ENCODE data around the gene PGAP3.
"Not testable (repeated sequence)": the region's sequence is repeated elsewhere in the genome, so short reads cannot be mapped to it uniquely, and the experiment has no call there.

The PGAP3 gene

DNA sequence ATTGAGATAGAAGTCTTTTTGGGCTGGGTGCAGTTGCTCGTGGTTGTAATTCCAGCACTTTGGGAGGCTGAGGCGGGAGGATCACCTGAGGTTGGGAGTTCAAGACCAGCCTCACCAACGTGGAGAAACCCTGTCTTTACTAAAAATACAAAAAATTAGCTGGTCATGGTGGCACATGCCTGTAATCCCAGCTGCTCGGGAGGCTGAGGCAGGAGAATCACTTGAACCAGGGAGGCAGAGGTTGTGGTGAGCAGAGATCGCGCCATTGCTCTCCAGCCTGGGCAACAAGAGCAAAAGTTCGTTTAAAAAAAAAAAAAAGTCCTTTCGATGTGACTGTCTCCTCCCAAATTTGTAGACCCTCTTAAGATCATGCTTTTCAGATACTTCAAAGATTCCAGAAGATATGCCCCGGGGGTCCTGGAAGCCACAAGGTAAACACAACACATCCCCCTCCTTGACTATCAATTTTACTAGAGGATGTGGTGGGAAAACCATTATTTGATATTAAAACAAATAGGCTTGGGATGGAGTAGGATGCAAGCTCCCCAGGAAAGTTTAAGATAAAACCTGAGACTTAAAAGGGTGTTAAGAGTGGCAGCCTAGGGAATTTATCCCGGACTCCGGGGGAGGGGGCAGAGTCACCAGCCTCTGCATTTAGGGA, 11.4 kb upstream of the PGAP3 start:
- H3K27me3 Mint-ChIP-seq, result peaks cover 35 to 47% of the 10 kb centered on the region in 2 donors
- H3K36me3 Mint-ChIP-seq (ENCODE audit: insufficient read depth); ATAC-seq (replicated peaks); H3K27ac Mint-ChIP-seq; H3K9me3 Mint-ChIP-seq; H3K4me1 Mint-ChIP-seq (ENCODE audit: low read depth in 2 of 2); DNase-seq: not testable (repeated sequence)
- peak overlapping the region in 1 of 2 donors; percentile 63 for H3K4me3 Mint-ChIP-seq

DNA sequence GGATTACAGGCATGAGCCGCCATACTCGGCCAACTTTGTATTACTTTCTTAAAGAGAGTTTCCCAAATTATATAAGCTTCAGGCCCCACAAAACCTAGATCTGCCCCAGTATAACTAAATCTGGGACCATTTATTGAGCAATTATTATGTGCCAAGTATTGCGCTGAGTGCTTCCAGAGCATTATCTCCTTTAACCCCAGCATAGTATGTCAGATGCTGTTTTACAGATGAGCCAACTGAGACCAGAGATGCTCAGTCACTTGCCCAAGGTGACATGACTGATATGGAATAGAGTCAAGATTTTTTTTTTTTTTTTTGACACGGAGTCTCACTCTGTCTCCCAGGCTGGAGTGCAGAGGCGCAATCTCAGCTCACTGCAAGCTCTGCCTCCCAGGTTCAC, 10.1 kb upstream of the PGAP3 start:
- Mint-ChIP-seq H3K27me3 (peaks cover 35 to 47% of the 10 kb centered on the region in 2 donors), H3K36me3 (ENCODE audit: insufficient read depth) (peaks cover 3% of the 10 kb centered on the region), H3K4me1 (ENCODE audit: low read depth in 2 of 2) (peaks cover 4% of the 10 kb centered on the region in 2 donors), H3K9me3 (no peaks in the 10 kb centered on the region), H3K27ac (no peak overlapping the region), H3K4me3 (no peak overlapping the region)
- DNase-seq (no peak), ATAC-seq (replicated peaks) (no peak)

DNA sequence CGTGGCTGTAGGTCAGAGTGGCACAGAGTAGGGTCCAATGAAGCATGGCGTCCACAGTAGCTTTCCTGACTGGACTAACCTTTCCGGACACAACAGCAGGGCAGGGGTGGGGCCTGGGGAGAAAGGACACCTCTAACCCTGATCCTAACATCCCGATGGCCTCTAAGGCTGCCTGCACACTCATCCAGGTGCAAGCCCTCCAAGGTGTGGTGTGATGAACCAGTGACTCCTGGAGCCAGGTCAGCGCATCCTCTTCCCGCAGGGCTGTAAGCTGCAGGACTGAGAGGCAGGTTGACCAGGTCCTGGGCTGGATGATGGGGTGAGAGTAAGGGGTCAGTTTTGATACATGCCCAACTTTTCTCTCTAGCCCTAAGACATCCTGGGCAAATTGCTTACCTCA, 8.9 kb upstream of the PGAP3 start:
- ATAC-seq (replicated peaks) (no peak), DNase-seq (no peak)
- Mint-ChIP-seq H3K27me3 (peaks cover 34 to 42% of the 10 kb centered on the region in 2 donors), H3K9me3 (no peaks in the 10 kb centered on the region), H3K4me3 (no peak overlapping the region), H3K4me1 (ENCODE audit: low read depth in 2 of 2) (peaks cover 4% of the 10 kb centered on the region in 2 donors), H3K36me3 (ENCODE audit: insufficient read depth) (peaks cover 3% of the 10 kb centered on the region), H3K27ac (no peak overlapping the region)

DNA sequence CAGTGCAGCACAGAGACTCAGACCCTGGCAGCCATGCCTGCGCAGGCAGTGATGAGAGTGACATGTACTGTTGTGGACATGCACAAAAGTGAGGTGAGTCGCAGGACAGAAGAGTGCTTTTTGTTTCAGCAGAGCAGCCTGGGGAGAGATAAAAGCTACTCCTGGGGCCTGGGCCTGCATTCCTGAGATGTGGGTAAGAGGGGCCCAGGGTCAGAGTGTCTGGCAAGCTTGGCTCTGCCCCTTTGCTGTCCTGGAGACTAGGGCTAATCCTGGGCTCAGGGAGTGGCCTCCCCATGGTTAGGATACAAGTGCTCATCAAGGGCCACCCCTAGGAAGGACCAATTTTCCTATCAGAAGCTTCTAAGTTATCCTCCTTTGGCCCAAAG, 7.2 kb upstream of the PGAP3 start:
- H3K9me3 Mint-ChIP-seq, result no peaks in the 10 kb centered on the region

DNA sequence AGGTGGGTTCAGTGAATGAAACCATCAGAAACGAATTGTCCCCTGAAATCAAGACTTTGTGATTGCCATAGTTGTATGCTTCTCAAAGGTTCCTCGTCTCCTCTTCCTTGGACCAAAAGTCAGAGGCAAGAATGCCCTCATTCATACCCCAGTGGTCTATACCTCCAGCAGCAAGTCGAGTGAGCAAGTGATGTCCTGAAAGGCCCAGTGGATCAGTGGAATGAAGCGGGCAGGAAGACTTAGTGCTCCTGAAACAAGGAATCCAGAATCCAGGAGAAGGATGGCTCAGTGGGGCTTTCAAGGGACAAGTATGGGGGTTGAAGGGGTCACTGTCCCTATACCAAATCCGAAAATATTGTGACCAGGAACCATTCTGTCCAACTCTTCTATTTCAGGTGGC, 6.7 kb upstream of the PGAP3 start:
- H3K36me3 Mint-ChIP-seq (ENCODE audit: insufficient read depth), result peaks cover 1% of the 10 kb centered on the region
- DNase-seq (no peak), ATAC-seq (replicated peaks) (no peak)
- H3K4me1 Mint-ChIP-seq (ENCODE audit: low read depth in 2 of 2), result peaks cover 1 to 2% of the 10 kb centered on the region in 2 donors
- peaks cover 17 to 21% of the 10 kb centered on the region in 2 donors for H3K27me3 Mint-ChIP-seq
- H3K4me3 Mint-ChIP-seq, result no peak overlapping the region
- no peaks in the 10 kb centered on the region for H3K9me3 Mint-ChIP-seq
- H3K27ac Mint-ChIP-seq, result no peak overlapping the region

More for the DNA sequence above, 7.2 kb upstream of the PGAP3 start:
- peaks cover 3% of the 10 kb centered on the region for H3K36me3 Mint-ChIP-seq (ENCODE audit: insufficient read depth)
- ATAC-seq (replicated peaks) (no peak), DNase-seq (no peak)
- no peak overlapping the region for H3K4me3 Mint-ChIP-seq
- peaks cover 21 to 26% of the 10 kb centered on the region in 2 donors for H3K27me3 Mint-ChIP-seq
- peaks cover 4% of the 10 kb centered on the region in 2 donors for H3K4me1 Mint-ChIP-seq (ENCODE audit: low read depth in 2 of 2)
- no peak overlapping the region for H3K27ac Mint-ChIP-seq

DNA sequence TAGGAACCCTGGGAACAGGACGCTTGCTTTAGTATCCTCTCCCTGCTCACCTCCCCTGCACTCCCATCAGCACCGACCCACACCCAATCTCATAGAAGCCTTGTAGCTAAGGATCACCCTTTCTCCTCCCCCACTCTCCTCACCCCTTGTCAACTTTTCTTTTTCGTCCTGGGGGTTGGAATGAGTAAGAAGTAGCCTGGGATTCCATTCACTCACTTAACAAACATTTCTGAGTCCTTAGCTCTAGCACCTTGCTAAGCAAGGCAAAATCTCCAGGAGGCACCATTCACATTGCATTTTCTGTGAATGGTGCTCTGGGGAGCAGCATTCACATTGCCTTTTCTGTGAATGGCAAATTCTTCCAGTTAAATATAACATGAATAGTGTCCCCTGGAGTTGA, 1.1 kb upstream of the PGAP3 start:
- peaks cover 0 to 12% of the 10 kb centered on the region in 2 donors for H3K9me3 Mint-ChIP-seq
- ATAC-seq (replicated peaks) (no peak), DNase-seq (no peak)
- H3K4me1 Mint-ChIP-seq (ENCODE audit: low read depth in 2 of 2), result peaks cover 22 to 25% of the 10 kb centered on the region in 2 donors
- H3K4me3 Mint-ChIP-seq, result peak overlapping the region; percentile 94
- no peaks in the 10 kb centered on the region for H3K27me3 Mint-ChIP-seq
- H3K36me3 Mint-ChIP-seq (ENCODE audit: insufficient read depth), result peaks cover 8% of the 10 kb centered on the region
- peak overlapping the region; percentile 96 to 98 for H3K27ac Mint-ChIP-seq

DNA sequence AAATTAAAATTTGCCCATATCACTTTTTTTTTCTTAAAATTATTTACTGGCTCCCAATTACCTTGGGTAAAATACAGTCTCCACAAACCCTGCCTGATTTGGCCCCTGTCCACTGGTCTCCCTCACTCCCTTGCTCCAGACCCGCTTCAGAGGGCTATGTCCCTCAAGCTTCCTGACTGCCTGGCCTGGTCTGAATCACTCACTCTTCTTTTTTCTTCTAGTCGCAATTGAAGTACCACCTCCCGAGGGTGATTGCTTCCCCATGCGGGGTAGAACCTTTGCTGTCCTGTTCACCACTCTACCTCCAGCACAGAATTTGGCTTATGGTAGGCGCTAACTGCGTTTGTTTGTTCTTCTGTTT, 598 bp upstream of the PGAP3 start:
- ATAC-seq (replicated peaks), result no peak
- Mint-ChIP-seq H3K4me1 (ENCODE audit: low read depth in 2 of 2) (peaks cover 22 to 25% of the 10 kb centered on the region in 2 donors), H3K36me3 (ENCODE audit: insufficient read depth) (peaks cover 8% of the 10 kb centered on the region), H3K4me3 (peak overlapping the region; percentile 94), H3K27ac (peak overlapping the region; percentile 96 to 98), H3K9me3 (peaks cover 0 to 12% of the 10 kb centered on the region in 2 donors), H3K27me3 (no peaks in the 10 kb centered on the region)
- no peak for DNase-seq

DNA sequence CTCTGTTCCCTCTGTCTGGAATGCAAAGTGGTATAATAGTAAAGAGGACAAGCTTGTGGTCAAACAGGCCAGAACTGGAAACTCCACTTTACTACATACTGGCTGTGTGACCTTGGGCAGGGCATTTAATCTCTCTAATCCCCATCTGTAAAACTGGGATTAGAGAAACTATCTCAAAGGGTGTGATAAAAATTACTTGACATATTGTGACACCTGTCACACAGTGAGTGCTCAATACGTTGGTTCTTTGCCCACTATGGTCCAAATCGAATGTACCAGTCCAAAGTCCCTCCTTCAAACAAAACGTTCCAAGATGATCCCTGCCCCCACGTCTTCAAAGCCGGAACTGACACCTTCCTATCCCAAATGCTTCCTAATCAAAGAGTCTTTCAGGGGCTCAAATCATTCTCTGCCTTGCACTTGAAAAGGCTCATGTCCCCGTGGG, 734 bp downstream of the PGAP3 start:
- peak overlapping the region; percentile 94 for H3K4me3 Mint-ChIP-seq
- ATAC-seq (replicated peaks) (no peak), DNase-seq (no peak)
- peaks cover 22 to 28% of the 10 kb centered on the region in 2 donors for H3K4me1 Mint-ChIP-seq (ENCODE audit: low read depth in 2 of 2)
- H3K36me3 Mint-ChIP-seq (ENCODE audit: insufficient read depth), result peaks cover 8% of the 10 kb centered on the region
- peaks cover 0 to 12% of the 10 kb centered on the region in 2 donors for H3K9me3 Mint-ChIP-seq
- no peaks in the 10 kb centered on the region for H3K27me3 Mint-ChIP-seq
- H3K27ac Mint-ChIP-seq, result peak overlapping the region in 1 of 2 donors; percentile 96

DNA sequence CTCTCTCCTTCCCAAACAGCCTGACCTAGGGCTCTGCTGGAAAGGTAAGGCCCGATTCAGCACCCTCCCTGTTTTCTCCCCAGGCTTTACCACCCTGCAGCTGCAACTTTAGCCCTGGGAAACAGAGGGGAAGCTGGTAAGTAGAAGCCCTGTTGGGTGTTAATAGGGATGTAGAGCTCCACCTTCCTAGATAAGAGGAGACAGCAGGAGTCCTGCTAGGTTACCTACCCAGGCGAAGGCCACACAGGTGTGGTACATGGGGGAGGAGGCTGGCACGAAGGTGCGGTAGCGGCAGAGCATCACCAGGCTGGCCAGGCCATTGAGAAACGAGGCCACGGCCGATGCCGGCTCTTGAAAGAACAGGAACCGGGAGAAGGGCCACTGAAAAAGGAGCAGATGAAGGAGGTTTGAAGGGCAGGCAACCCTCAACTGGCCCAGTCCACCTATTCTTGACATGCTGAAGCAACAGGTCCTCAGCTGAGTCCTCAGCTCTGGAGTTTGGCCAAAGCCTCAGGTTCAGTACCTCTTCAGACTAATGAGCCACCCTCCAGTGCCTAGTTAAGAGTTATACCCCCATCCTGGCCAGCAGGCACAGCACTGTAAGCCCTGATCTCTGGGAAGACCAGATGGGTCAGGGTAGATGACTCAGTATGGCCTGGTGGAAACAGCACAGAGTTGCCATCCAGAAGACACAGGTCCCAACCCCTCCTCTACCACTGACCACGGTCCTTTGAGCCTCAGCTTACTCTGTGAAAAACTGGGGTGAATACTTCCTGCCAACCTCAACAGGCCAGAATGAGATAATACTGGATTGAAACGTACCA, 3.3 kb downstream of the PGAP3 start:
- peaks cover 39 to 41% of the 10 kb centered on the region in 2 donors for H3K4me1 Mint-ChIP-seq (ENCODE audit: low read depth in 2 of 2)
- H3K27me3 Mint-ChIP-seq, result no peaks in the 10 kb centered on the region
- DNase-seq (no peak), ATAC-seq (replicated peaks) (no peak)
- no peak overlapping the region for H3K4me3 Mint-ChIP-seq
- peaks cover 0 to 12% of the 10 kb centered on the region in 2 donors for H3K9me3 Mint-ChIP-seq
- peaks cover 13% of the 10 kb centered on the region for H3K36me3 Mint-ChIP-seq (ENCODE audit: insufficient read depth)
- no peak overlapping the region for H3K27ac Mint-ChIP-seq

DNA sequence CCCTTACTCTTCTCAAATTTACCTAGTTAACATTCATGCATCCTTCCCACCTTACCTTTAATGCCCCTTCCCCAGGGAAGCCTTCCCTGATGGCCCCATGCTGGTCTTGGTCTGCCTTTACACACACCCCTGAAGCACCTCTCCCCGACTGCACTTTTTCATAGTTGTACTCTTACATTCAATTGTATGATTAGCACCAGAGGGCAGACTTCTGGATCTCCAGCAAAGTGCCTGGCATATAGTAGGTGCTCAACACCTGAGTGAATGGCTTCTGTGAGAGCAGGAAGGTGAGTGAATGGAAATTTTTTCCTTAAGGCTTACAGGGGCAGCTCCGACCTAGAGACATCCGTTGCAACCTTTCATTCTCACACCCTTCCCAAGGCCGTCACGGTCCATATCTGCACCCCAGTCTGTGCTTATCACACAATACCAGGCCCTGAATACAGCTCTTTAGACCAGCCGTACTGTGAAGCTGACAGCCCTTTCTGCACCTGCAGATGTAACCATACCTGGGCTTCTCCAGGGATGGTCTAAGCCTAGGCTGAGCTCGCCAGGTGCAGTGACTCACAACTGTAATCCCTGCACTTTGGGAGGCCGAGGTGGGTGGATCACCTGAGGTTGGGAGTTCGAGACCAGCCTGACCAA, 4.4 kb downstream of the PGAP3 start:
- peaks cover 43 to 46% of the 10 kb centered on the region in 2 donors for H3K4me1 Mint-ChIP-seq (ENCODE audit: low read depth in 2 of 2)

DNA sequence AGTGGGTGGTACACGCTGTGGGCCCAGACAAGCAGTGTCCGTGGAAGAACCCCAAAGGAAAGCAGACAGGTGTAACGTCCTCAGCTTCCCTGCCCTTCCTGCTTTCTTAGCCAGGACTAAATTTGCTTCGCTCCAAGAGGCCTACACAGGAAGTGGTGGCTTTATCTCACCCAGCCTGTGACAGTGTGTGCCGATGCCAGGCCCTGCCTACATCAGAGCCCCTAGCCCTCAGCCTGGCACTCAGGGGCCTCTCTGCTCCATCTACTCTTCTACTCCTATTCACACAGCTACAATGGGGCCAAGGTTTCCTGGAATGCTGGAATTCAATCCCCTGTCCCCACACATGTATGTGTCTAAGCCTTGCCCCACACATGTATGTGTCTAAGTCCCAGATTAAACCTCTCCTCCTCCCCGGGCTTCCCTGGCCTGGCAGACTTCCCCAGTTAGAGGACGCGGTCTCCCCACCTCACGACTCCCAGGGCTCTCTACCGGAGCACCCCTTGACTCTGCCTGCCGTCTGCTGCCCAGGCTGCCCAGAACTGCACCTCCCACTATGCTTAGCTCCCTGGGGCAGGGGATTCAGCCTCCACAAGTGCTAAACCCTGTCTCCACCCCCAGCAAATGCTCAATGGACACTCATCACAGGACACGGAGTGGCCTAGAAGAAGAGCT, 8.2 kb downstream of the PGAP3 start:
- Mint-ChIP-seq H3K4me3 (peak overlapping the region; percentile 58 to 69), H3K4me1 (ENCODE audit: low read depth in 2 of 2) (peaks cover 57 to 59% of the 10 kb centered on the region in 2 donors), H3K27ac (peak overlapping the region; percentile 95 to 98), H3K27me3 (no peaks in the 10 kb centered on the region), H3K36me3 (ENCODE audit: insufficient read depth) (peaks cover 8% of the 10 kb centered on the region), H3K9me3 (no peaks in the 10 kb centered on the region)
- ATAC-seq (replicated peaks), result peak; percentile 74
- DNase-seq, result peak; percentile 25 to 41 (median 38)

More for the DNA sequence above, 4.4 kb downstream of the PGAP3 start:
- Mint-ChIP-seq H3K27me3 (no peaks in the 10 kb centered on the region), H3K9me3 (peaks cover 0 to 5% of the 10 kb centered on the region in 2 donors), H3K4me3 (no peak overlapping the region), H3K27ac (no peak overlapping the region), H3K36me3 (ENCODE audit: insufficient read depth) (peaks cover 13% of the 10 kb centered on the region)
- ATAC-seq (replicated peaks) (no peak), DNase-seq (no peak)

DNA sequence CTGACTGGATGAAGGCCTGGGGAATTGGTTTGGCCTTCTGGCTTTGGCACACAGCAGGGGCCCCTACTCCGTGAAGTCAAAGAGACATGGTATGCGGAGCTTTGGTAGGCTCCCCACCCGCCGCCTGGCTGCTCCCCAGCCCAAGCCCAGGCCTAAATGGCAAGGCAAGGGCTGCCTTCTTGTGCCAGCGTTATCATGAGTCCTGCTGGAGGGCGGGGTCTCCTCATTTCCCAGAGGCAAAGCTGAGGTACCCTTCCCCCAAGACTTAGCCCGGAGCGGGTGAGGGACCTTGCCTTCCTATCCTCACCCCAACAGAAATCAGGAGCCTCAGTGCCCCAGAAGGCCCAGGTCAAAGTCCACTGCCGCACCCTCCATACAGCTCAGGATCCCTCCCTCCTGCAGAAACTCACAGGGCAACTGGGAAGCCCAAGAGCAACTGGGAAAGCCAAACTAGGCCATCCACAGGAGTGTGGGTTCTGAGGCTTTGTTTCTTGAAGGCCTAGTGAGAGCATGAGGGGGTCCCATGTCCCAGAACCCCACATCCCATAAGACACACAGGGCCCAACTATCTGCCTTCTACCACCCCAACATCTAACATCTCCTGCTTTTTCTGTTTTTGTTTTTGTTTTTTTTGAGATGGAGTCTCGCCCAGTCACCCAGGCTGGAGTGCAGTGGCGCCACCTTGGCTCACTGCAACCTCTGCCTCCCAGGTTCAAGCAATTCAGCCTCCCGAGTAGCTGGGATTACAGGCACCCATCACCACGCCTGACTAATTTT, 9.3 kb downstream of the PGAP3 start:
- ATAC-seq (replicated peaks) (no peak), DNase-seq (no peak)
- no peaks in the 10 kb centered on the region for H3K27me3 Mint-ChIP-seq
- H3K4me3 Mint-ChIP-seq, result peak overlapping the region; percentile 58 to 69
- peak overlapping the region; percentile 95 to 98 for H3K27ac Mint-ChIP-seq
- H3K36me3 Mint-ChIP-seq (ENCODE audit: insufficient read depth), result peaks cover 4% of the 10 kb centered on the region
- H3K9me3 Mint-ChIP-seq, result no peaks in the 10 kb centered on the region
- peaks cover 57 to 59% of the 10 kb centered on the region in 2 donors for H3K4me1 Mint-ChIP-seq (ENCODE audit: low read depth in 2 of 2)
